Erythroblast (primary cell): Measurements from ENCODE around the gene BIRC3.

Experiments
- GATA1 ChIP-seq: IDR thresholded peaks from 2 replicates; pipeline ENCODE4 v1.6.1; 2011; ENCODE audit warnings: low read depth, mild to moderate bottlenecking, control low read depth, low read length, moderate library complexity
- POLR2A ChIP-seq: IDR thresholded peaks from 2 replicates; pipeline ENCODE4 v1.6.1; 2011; ENCODE audit warnings: mild to moderate bottlenecking, low read length

DNA sequence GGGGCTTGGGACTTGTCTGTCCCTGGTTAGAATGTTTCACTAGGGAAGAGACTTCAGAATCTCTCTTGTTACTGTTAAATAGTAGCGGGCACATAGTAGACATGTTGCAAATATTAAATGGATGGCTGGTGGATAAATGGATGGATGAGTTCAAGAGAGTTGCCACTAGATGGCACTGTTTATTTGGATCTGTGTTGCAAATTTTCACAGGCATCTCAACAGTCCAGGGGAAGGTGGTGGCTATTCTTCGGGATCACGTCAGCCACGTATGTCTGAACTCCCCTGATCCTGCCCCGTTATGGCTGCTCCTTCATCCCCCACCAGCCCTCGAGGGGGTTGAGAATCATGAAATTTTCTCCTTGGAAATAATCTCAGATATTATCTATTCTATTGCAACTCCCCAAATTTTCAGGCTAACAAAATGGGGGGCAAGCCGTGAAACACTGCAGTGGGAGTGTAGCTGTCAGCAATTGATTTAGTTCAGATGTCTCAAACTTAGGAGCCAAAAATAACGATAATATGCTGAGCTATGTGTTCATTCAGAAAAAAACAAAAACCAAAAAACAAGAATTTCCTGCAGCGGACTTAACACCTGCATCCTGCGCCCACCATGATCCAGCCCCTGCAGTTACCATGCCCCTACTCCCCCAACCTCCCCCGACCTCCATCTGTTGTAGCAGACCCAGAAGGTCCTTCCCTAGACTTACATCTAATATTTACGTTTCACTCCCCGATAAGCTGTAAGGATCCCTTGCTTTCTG lies 29.1 kb upstream of the BIRC3 start:
- no peak for TF ChIP-seq POLR2A
- TF ChIP-seq GATA1, result no peak
